WTC11 (cell line): ENCODE measurements around the gene CYP2A6.

Experiments used
- ATF1 ChIP-seq: sonication (generic); formaldehyde crosslinking; IDR thresholded peaks from 2 replicates; pipeline ENCODE4 v1.8.1; 2023; ENCODE audit warnings: mild to moderate bottlenecking, moderate library complexity, missing genetic modification reagents
- GTF2I ChIP-seq: fragments of 250-450 bp; sonication (Bioruptor Pico); conservative IDR thresholded peaks from 2 replicates; pipeline ENCODE4 v1.4.0; 2021; ENCODE audit warnings: mild to moderate bottlenecking
- NR2C2 ChIP-seq: sonication (generic); formaldehyde crosslinking; IDR thresholded peaks from 2 replicates; pipeline ENCODE4 v1.8.0; 2022; ENCODE audit warnings: mild to moderate bottlenecking, missing genetic modification reagents
- RORB ChIP-seq: fragments of 250-450 bp; sonication (Bioruptor Pico); IDR thresholded peaks from 2 replicates; pipeline ENCODE4 v1.9.0; 2021; ENCODE audit warnings: mild to moderate bottlenecking
- SMAD3 ChIP-seq: sonication (generic); formaldehyde crosslinking; IDR thresholded peaks from 2 replicates; pipeline ENCODE4 v1.8.0; 2022; ENCODE audit warnings: missing genetic modification reagents, mild to moderate bottlenecking, borderline replicate concordance
- TEAD4 ChIP-seq: sonication (generic); formaldehyde crosslinking; IDR thresholded peaks from 2 replicates; pipeline ENCODE4 v1.8.0; 2022; ENCODE audit warnings: mild to moderate bottlenecking, missing genetic modification reagents
- ZBTB21 ChIP-seq: sonication (generic); formaldehyde crosslinking; IDR thresholded peaks from 2 replicates; pipeline ENCODE4 v1.8.1; 2023; ENCODE audit warnings: mild to moderate bottlenecking, missing genetic modification reagents, borderline replicate concordance
- ZNF121 ChIP-seq: sonication (generic); formaldehyde crosslinking; IDR thresholded peaks from 2 replicates; pipeline ENCODE4 v1.8.0; 2023; ENCODE audit warnings: missing genetic modification reagents
- TF ChIP-seq, protein P1 (sequence below): fragments of 200-600 bp; IDR thresholded peaks from 2 replicates; pipeline ENCODE4 v1.8.0; 2022; ENCODE audit warnings: antibody characterized with exemption
- TF ChIP-seq, protein P2 (sequence below): sonication (generic); formaldehyde crosslinking; conservative IDR thresholded peaks from 2 replicates; pipeline ENCODE4 v1.8.1; 2022; ENCODE audit warnings: mild to moderate bottlenecking, missing genetic modification reagents
- TF ChIP-seq, protein P3 (sequence below): sonication (generic); formaldehyde crosslinking; conservative IDR thresholded peaks from 2 replicates; pipeline ENCODE4 v1.8.1; 2023; ENCODE audit warnings: mild to moderate bottlenecking, low read depth, missing genetic modification reagents, moderate library complexity
- TF ChIP-seq, protein P4 (sequence below): fragments of 250-450 bp; sonication (Bioruptor Pico); IDR thresholded peaks from 2 replicates; pipeline ENCODE4 v1.9.0; 2021; ENCODE audit warnings: moderate library complexity, mild to moderate bottlenecking, inconsistent platforms, borderline replicate concordance

DNA sequence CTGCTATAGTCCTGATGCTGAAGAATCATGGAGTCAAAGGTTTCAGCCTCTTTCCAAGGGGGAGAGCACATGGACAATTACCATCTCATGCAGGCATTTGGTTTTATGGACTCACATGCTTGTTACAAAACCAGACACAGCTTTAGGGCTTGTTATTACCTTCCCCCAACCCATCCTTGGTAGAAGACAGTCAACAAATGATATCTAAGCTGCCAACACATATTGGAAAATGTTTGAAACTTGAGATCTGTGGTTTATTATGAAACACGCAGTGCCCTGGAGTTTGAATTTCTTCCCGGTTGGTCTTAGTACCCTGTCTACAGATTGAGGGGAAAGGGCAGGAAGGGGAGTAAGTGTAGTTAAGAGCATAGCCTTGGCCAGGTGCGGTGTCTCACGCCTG is 12.5 kb upstream of the CYP2A6 start:
- TF ChIP-seq ZNF121 (no peak), SMAD3 (CRISPR knock-in tag) (no peak), ATF1 (CRISPR knock-in tag) (no peak), RORB (CRISPR knock-in tag) (no peak), GTF2I (CRISPR knock-in tag) (no peak), NR2C2 (no peak), TEAD4 (CRISPR knock-in tag) (no peak), ZBTB21 (CRISPR knock-in tag) (no peak)
- TF ChIP-seq, protein P1, sequence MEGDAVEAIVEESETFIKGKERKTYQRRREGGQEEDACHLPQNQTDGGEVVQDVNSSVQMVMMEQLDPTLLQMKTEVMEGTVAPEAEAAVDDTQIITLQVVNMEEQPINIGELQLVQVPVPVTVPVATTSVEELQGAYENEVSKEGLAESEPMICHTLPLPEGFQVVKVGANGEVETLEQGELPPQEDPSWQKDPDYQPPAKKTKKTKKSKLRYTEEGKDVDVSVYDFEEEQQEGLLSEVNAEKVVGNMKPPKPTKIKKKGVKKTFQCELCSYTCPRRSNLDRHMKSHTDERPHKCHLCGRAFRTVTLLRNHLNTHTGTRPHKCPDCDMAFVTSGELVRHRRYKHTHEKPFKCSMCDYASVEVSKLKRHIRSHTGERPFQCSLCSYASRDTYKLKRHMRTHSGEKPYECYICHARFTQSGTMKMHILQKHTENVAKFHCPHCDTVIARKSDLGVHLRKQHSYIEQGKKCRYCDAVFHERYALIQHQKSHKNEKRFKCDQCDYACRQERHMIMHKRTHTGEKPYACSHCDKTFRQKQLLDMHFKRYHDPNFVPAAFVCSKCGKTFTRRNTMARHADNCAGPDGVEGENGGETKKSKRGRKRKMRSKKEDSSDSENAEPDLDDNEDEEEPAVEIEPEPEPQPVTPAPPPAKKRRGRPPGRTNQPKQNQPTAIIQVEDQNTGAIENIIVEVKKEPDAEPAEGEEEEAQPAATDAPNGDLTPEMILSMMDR: no peak
- TF ChIP-seq, protein P2, sequence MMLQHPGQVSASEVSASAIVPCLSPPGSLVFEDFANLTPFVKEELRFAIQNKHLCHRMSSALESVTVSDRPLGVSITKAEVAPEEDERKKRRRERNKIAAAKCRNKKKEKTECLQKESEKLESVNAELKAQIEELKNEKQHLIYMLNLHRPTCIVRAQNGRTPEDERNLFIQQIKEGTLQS (CRISPR knock-in tag): no peak
- TF ChIP-seq, protein P3, sequence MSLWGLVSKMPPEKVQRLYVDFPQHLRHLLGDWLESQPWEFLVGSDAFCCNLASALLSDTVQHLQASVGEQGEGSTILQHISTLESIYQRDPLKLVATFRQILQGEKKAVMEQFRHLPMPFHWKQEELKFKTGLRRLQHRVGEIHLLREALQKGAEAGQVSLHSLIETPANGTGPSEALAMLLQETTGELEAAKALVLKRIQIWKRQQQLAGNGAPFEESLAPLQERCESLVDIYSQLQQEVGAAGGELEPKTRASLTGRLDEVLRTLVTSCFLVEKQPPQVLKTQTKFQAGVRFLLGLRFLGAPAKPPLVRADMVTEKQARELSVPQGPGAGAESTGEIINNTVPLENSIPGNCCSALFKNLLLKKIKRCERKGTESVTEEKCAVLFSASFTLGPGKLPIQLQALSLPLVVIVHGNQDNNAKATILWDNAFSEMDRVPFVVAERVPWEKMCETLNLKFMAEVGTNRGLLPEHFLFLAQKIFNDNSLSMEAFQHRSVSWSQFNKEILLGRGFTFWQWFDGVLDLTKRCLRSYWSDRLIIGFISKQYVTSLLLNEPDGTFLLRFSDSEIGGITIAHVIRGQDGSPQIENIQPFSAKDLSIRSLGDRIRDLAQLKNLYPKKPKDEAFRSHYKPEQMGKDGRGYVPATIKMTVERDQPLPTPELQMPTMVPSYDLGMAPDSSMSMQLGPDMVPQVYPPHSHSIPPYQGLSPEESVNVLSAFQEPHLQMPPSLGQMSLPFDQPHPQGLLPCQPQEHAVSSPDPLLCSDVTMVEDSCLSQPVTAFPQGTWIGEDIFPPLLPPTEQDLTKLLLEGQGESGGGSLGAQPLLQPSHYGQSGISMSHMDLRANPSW: no peak
- TF ChIP-seq, protein P4, sequence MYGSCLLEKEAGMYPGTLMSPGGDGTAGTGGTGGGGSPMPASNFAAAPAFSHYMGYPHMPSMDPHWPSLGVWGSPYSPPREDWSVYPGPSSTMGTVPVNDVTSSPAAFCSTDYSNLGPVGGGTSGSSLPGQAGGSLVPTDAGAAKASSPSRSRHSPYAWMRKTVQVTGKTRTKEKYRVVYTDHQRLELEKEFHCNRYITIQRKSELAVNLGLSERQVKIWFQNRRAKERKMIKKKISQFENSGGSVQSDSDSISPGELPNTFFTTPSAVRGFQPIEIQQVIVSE (CRISPR knock-in tag): no peak
